ENCODE data around the gene PGAM2. TPM values are rescaled to one million over a fixed set of nuclear protein-coding genes. Genes with fewer than 3 reads are reported as not detected.

Gene PGAM2
- total RNA-seq, 2 donors from 2014 or later, result 1.2 to 1.3 TPM

DNA sequence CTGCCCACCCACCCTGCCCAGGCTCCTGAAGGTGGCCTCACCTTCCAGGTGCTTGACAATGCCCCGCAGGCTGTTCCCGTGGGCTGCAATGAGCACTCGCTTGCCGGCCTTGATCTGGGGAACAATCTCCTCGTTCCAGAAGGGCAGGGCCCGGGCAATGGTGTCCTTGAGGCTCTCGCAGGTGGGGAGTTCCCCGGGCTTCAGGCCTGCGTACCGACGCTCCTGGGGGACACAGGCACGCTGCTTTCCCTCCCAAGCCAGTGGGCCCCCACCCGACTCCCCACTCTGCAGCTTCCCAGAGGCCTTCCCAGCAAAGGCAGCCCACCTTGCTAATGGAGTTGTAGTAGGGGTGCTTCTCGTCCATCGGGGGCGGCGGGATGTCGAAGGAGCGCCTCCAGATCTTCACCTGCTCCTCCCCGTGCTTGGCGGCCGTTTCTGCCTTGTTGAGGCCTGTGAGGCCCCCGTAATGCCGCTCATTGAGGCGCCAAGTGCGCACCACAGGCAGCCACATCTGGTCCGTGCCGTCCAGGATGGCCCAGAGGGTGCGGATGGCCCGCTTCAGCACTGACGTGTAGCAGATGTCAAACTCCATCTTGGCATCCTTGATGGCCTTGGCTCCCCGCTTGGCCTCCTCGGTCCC is 456 bp downstream of the PGAM2 start:
- Mint-ChIP-seq H3K27me3 (ENCODE audit: insufficient read depth) (peaks cover 23% of the 10 kb centered on the region), H3K27ac (no peak overlapping the region), H3K4me3 (no peak overlapping the region), H3K36me3 (ENCODE audit: low read depth) (peaks cover 13% of the 10 kb centered on the region), H3K4me1 (peaks cover 3% of the 10 kb centered on the region), H3K9me3 (no peaks in the 10 kb centered on the region)
- no peaks in the 10 kb centered on the region for H3K9me3 ChIP-seq (ENCODE audit: control insufficient read depth, low read length)
- no peak overlapping the region for H3K27ac ChIP-seq (ENCODE audit: low read depth, low read length)
- no peak overlapping the region for H3K4me3 ChIP-seq (ENCODE audit: low read length)
- 82 to 92% methylated on average over 26 to 33 of the region's 33 CpGs for WGBS, 2 experiments (ENCODE audit: insufficient coverage in 1 of 2, insufficient read length in 1 of 2)
- no peak for TF ChIP-seq CTCF (conservative IDR thresholded peaks at IDR 0.05)
- H3K4me1 ChIP-seq (ENCODE audit: control insufficient read depth, insufficient read depth, low read length), result peaks cover 10% of the 10 kb centered on the region
- H3K27me3 ChIP-seq (ENCODE audit: control insufficient read depth, insufficient read depth, low read length, poor library complexity, severe bottlenecking), result peaks cover 10% of the 10 kb centered on the region
- DNase-seq, result no peak
- no peak overlapping the region for H3K9ac ChIP-seq (ENCODE audit: extremely low read depth, low read length, poor library complexity, severe bottlenecking)
- peaks cover 11% of the 10 kb centered on the region for H3K36me3 ChIP-seq (ENCODE audit: control insufficient read depth, insufficient read depth, low read length)

DNA sequence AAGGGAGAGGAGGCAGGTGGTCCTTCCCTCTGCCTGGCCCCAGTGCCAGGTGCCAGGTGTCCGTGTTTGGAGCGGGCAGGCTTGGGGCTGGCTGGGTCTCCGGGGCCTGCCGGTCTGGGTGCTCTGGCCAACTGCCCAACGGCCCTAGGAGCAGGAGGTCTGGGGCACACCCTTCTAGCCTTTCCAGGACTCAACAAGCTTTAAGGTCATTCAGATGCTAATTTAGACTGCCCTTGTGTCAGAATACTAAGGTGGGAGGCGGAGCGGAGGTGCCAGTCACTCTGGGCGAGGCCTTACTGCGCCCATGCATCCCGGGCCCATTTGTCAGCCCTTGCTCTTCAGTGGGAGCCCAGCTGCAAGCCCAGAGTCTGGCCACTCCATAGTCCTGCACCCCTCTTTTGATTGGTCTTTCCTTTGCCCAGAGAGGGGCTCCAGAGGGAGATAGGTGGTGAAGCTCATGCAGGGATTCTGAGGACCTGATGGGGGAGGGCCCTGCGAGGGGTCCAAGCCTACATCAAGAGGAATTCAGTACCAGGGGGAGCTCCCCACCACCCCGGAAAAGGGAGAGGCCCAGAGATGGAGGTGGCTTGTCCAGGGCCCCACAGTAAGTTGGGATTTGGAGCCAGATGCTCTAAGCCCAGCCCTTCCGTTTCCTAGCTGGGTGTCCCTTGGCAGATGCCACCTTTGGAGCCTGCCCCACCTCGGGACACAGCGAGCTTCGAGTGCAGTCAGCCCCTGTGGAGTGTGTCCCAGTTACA is 1.3 kb downstream of the PGAM2 start:
- no peak overlapping the region for H3K4me3 ChIP-seq (ENCODE audit: low read length)
- peaks cover 3% of the 10 kb centered on the region for H3K4me1 Mint-ChIP-seq
- no peak overlapping the region for H3K9ac ChIP-seq (ENCODE audit: extremely low read depth, low read length, poor library complexity, severe bottlenecking)
- H3K9me3 Mint-ChIP-seq, result no peaks in the 10 kb centered on the region
- no peaks in the 10 kb centered on the region for H3K9me3 ChIP-seq (ENCODE audit: control insufficient read depth, low read length)
- peaks cover 10% of the 10 kb centered on the region for H3K4me1 ChIP-seq (ENCODE audit: control insufficient read depth, insufficient read depth, low read length)
- H3K27ac Mint-ChIP-seq, result no peak overlapping the region
- DNase-seq, result peak; percentile 81
- TF ChIP-seq CTCF (conservative IDR thresholded peaks at IDR 0.05), result no peak
- H3K36me3 ChIP-seq (ENCODE audit: control insufficient read depth, insufficient read depth, low read length), result peaks cover 17% of the 10 kb centered on the region
- no peak overlapping the region for H3K27ac ChIP-seq (ENCODE audit: low read depth, low read length)
- peaks cover 9% of the 10 kb centered on the region for H3K27me3 ChIP-seq (ENCODE audit: control insufficient read depth, insufficient read depth, low read length, poor library complexity, severe bottlenecking)
- H3K27me3 Mint-ChIP-seq (ENCODE audit: insufficient read depth), result peaks cover 20% of the 10 kb centered on the region
- 53 to 58% methylated on average over 9 to 16 of the region's 16 CpGs for WGBS, 2 experiments (ENCODE audit: insufficient coverage in 1 of 2, insufficient read length in 1 of 2)
- no peak overlapping the region for H3K4me3 Mint-ChIP-seq
- peaks cover 19% of the 10 kb centered on the region for H3K36me3 Mint-ChIP-seq (ENCODE audit: low read depth)

- Mint-ChIP-seq H3K36me3 (ENCODE audit: low read depth) (peaks cover 24% of the 10 kb centered on the region), H3K4me3 (no peak overlapping the region), H3K9me3 (no peaks in the 10 kb centered on the region), H3K27me3 (ENCODE audit: insufficient read depth) (peaks cover 17% of the 10 kb centered on the region), H3K4me1 (peaks cover 3% of the 10 kb centered on the region), H3K27ac (no peak overlapping the region)
- Histone ChIP-seq H3K4me1 (ENCODE audit: control insufficient read depth, insufficient read depth, low read length) (peaks cover 10% of the 10 kb centered on the region), H3K9me3 (ENCODE audit: control insufficient read depth, low read length) (no peaks in the 10 kb centered on the region), H3K27ac (ENCODE audit: low read depth, low read length) (no peak overlapping the region), H3K4me3 (ENCODE audit: low read length) (no peak overlapping the region), H3K27me3 (ENCODE audit: control insufficient read depth, insufficient read depth, low read length, poor library complexity, severe bottlenecking) (peaks cover 3% of the 10 kb centered on the region), H3K36me3 (ENCODE audit: control insufficient read depth, insufficient read depth, low read length) (peaks cover 22% of the 10 kb centered on the region), H3K9ac (ENCODE audit: extremely low read depth, low read length, poor library complexity, severe bottlenecking) (no peak overlapping the region)
- peak; percentile 68 for DNase-seq
- WGBS, 2 experiments (ENCODE audit: insufficient coverage in 1 of 2, insufficient read length in 1 of 2), result 43 to 46% methylated on average over 7 to 10 of the region's 10 CpGs
- no peak for TF ChIP-seq CTCF (conservative IDR thresholded peaks at IDR 0.05)
Measured at GRCh38 chr7:44063547-44063893, 1.8 kb downstream of the PGAM2 start.

Data from endodermal cell (in vitro differentiated cells).